Hippocampal formation (tissue), 2 donors: ENCODE data around the gene PFN2.

Source experiments
- DNase-seq, 2 donors: peaks; one replicate each; lab custom pipeline; 2025; lab: John Stamatoyannopoulos, UW

PFN2 gene

DNA sequence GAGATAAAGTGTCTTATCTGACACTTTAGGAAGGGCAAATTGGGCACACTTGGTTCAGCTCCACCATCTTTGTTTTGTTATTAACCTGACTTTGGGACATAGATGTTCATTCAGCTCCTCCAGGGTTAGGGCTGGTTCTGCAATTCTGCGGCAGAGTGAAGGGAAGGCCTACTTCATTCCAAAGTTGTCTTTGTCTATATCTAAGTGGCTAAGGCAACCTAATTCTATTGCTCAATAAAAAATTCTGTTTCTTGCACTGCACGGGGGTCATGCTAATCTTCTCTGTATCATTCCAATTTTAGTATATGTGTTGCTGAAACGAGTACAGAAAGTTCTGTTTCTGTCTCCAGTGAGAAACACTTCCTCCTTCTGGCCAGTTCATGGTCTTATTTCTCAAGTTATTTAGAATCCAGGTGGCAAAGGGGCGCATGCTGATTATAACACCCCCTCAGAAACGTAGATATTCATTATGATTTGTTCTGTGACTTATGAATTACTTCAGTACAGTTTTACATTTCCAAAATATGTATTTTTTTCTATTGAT, 53.5 kb downstream of the PFN2 start:
- DNase-seq: no peak
